ENCODE measurements around the gene ANKRD13D. TPM values are rescaled to one million over a fixed set of nuclear protein-coding genes. Genes with fewer than 3 reads are reported as not detected.

The ANKRD13D gene
- total and polyA plus RNA-seq, 11 donors, result 7.6 to 43.6 (median 12.8) TPM

DNA sequence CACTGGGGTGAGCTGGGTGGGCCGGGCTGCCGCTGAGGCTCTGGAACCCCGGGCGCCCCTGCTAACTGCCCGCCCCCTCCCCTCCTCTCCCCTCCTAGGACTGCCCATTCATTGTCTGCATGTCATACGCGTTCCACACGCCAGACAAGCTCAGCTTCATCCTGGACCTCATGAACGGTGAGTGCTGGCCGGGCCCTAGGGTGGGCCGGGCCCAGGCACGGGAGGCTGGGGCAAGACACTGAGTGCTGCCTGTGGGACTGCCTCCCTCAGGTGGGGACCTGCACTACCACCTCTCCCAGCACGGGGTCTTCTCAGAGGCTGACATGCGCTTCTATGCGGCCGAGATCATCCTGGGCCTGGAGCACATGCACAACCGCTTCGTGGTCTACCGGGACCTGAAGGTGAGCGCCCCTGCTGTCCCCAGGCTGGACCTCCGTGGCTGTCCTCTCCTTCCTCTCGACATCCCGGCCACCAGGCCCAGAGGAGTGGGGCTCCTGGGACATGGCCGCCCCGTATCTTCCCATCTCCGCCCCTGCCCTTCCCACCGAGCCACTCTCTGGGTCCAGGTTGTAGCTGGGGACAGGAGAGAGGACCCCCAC is 7.5 kb upstream of the ANKRD13D start:
- H3K27me3 ChIP-seq, result no peaks in the 10 kb centered on the region
- DNase-seq (peak in 4 of 5 donors; percentile 13 to 37 (median 16)), ATAC-seq (no peak)
- peaks cover 6 to 90% (median 76%) of the 10 kb centered on the region in 9 donors for H3K36me3 ChIP-seq
- peaks cover 5 to 97% (median 30%) of the 10 kb centered on the region in 12 donors for H3K4me1 ChIP-seq
- peak overlapping the region in 1 of 12 donors; percentile 100 for H3K27ac ChIP-seq
- H3K4me3 ChIP-seq, result no peak overlapping the region
- WGBS, 4 donors, result 90 to 93% (median 92%) methylated on average over 22 to 27 of the region's 27 CpGs
- intact Hi-C loops (cut with DNase I), result no loop called here
- no peak for TF ChIP-seq POLR2A (IDR thresholded peaks at IDR 0.05)
- TF ChIP-seq, protein P1, sequence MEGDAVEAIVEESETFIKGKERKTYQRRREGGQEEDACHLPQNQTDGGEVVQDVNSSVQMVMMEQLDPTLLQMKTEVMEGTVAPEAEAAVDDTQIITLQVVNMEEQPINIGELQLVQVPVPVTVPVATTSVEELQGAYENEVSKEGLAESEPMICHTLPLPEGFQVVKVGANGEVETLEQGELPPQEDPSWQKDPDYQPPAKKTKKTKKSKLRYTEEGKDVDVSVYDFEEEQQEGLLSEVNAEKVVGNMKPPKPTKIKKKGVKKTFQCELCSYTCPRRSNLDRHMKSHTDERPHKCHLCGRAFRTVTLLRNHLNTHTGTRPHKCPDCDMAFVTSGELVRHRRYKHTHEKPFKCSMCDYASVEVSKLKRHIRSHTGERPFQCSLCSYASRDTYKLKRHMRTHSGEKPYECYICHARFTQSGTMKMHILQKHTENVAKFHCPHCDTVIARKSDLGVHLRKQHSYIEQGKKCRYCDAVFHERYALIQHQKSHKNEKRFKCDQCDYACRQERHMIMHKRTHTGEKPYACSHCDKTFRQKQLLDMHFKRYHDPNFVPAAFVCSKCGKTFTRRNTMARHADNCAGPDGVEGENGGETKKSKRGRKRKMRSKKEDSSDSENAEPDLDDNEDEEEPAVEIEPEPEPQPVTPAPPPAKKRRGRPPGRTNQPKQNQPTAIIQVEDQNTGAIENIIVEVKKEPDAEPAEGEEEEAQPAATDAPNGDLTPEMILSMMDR (IDR thresholded peaks at IDR 0.05), result no peak
- no peaks in the 10 kb centered on the region for H3K9me3 ChIP-seq

DNA sequence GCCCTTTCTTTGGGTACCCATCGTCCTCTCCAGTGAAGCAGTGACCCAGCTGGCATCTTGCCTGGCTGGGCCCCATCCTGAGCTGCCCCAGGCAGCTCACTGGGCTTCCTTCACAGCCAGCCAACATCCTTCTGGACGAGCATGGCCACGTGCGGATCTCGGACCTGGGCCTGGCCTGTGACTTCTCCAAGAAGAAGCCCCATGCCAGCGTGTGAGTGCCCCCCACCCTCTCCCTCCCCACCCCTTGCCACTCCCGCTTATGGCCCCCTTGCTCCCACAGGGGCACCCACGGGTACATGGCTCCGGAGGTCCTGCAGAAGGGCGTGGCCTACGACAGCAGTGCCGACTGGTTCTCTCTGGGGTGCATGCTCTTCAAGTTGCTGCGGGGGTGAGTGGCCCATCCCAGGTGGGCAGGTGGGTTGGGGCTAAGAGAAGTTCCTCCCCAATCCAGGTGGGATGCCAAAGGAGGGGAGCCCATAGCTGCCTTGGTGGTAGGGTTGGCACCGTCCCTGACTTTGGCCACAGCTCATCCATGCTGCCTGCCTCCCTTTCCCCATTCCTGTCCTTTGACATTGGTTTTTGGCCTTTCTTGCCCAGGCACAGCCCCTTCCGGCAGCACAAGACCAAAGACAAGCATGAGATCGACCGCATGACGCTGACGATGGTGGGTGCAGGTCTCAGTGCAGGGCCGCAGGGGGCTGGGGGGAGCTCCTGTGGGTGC is 6.8 kb upstream of the ANKRD13D start:
- Histone ChIP-seq H3K4me3 (no peak overlapping the region), H3K36me3 (peaks cover 6 to 97% (median 80%) of the 10 kb centered on the region in 9 donors), H3K27ac (peak overlapping the region in 4 of 12 donors; percentile 7 to 100 (median 27)), H3K27me3 (no peaks in the 10 kb centered on the region), H3K9me3 (no peaks in the 10 kb centered on the region), H3K4me1 (peaks cover 5 to 97% (median 29%) of the 10 kb centered on the region in 12 donors)
- 87 to 92% (median 89%) methylated on average over 12 to 20 of the region's 20 CpGs for WGBS, 4 donors
- intact Hi-C loops (cut with DNase I), result no loop called here
- TF ChIP-seq, protein P1 (IDR thresholded peaks at IDR 0.05), result no peak
- no peak for TF ChIP-seq POLR2A (IDR thresholded peaks at IDR 0.05)
- DNase-seq (peak in 4 of 5 donors; percentile 20 to 54 (median 24)), ATAC-seq (no peak)

DNA sequence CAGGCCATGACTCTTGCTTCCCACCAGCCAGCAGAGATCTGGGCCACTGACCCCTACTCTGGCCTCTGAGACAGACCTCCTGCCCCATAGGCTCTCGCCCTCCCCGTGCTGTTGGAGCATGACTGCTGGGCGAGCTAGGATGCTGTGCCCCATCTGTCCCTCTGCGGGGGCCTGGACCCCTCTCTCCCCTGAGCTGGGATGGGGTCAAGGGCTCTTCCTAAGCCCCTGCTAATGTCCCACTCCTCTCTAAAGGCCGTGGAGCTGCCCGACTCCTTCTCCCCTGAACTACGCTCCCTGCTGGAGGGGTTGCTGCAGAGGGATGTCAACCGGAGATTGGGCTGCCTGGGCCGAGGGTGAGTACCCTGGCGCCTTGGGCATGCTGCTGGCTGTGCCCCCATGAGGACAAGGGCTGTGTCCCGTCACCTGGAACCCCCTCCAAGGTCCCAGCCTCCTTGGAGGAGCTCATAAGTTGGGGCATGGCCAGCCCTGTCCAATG is 6.2 kb upstream of the ANKRD13D start:
- no peak for TF ChIP-seq POLR2A (IDR thresholded peaks at IDR 0.05)
- TF ChIP-seq, protein P1 (IDR thresholded peaks at IDR 0.05), result no peak
- 85 to 98% (median 94%) methylated on average over 6 to 11 of the region's 11 CpGs for WGBS, 4 donors
- Histone ChIP-seq H3K27me3 (no peaks in the 10 kb centered on the region), H3K9me3 (no peaks in the 10 kb centered on the region), H3K27ac (peak overlapping the region in 6 of 12 donors; percentile 7 to 100 (median 27)), H3K4me3 (no peak overlapping the region), H3K4me1 (peaks cover 8 to 97% (median 30%) of the 10 kb centered on the region in 12 donors), H3K36me3 (peaks cover 6 to 95% (median 80%) of the 10 kb centered on the region in 9 donors)
- ATAC-seq (no peak), DNase-seq (peak in 4 of 5 donors; percentile 7 to 48 (median 22))
- intact Hi-C loops (cut with DNase I), result no loop called here

DNA sequence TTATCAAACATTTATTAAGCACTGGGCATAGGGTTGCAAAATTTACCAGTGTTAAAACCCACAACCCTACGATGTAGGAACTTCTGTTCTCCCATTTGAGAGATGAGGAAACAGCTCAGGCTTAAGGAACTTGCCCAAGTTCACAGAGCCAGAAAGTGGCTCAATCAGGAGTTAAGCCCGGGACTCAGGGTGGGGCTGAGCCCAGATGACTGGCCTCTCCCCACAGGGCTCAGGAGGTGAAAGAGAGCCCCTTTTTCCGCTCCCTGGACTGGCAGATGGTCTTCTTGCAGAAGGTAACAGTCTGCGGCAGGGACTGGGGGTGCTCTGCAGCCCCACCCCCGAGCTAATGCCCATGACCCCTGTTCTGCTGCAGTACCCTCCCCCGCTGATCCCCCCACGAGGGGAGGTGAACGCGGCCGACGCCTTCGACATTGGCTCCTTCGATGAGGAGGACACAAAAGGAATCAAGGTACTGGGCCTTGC is 5.6 kb upstream of the ANKRD13D start:
- 77 to 89% (median 86%) methylated on average over 11 to 13 of the region's 13 CpGs for WGBS, 4 donors

More for the DNA sequence above, 5.6 kb upstream of the ANKRD13D start:
- H3K36me3 ChIP-seq, result peaks cover 6 to 89% (median 80%) of the 10 kb centered on the region in 9 donors
- no peaks in the 10 kb centered on the region for H3K9me3 ChIP-seq
- peak in 3 of 4 donors; percentile 4 to 33 (median 28) for ATAC-seq
- peak in 4 of 5 donors; percentile 27 to 60 (median 42) for DNase-seq
- intact Hi-C loops (cut with DNase I), result no loop called here
- peak overlapping the region in 5 of 12 donors; percentile 22 to 100 (median 41) for H3K27ac ChIP-seq
- H3K27me3 ChIP-seq, result no peaks in the 10 kb centered on the region
- TF ChIP-seq, protein P1 (IDR thresholded peaks at IDR 0.05), result no peak
- TF ChIP-seq POLR2A (IDR thresholded peaks at IDR 0.05), result no peak
- peak overlapping the region in 1 of 12 donors; percentile 89 for H3K4me3 ChIP-seq
- peaks cover 7 to 95% (median 29%) of the 10 kb centered on the region in 12 donors for H3K4me1 ChIP-seq

Measured in heart left ventricle (tissue), 16 donors.